GM18498 (cell line): ENCODE data around the gene ATCAY.
"Not testable (repeated sequence)": the region's sequence is repeated elsewhere in the genome, so short reads cannot be mapped to it uniquely, and the experiment has no call there.

Experiments
- ATAC-seq: cut with Tn5 transposase; IDR thresholded peaks from one replicate; pipeline ENCODE4 v1.9.1; 2021; ENCODE audit warnings: mild to moderate bottlenecking, moderate library complexity; ENCODE audit not compliant: unreplicated experiment

Gene ATCAY

GRCh38 chr19:3945838-3946237, 65.4 kb downstream of the ATCAY start:
- ATAC-seq: no peak

GRCh38 chr19:3947316-3947933, 66.9 kb downstream of the ATCAY start:
- not testable (repeated sequence) for ATAC-seq

GRCh38 chr19:3949294-3949693, 68.8 kb downstream of the ATCAY start:
- ATAC-seq: no peak

- no peak for ATAC-seq
Observed at GRCh38 chr19:3949997-3950859, 69.7 kb downstream of the ATCAY start.

- ATAC-seq: no peak
Observed at GRCh38 chr19:3950871-3951861, 70.7 kb downstream of the ATCAY start.

GRCh38 chr19:3952755-3953276, 72.3 kb downstream of the ATCAY start:
- not testable (repeated sequence) for ATAC-seq

GRCh38 chr19:3954107-3954506, 73.6 kb downstream of the ATCAY start:
- ATAC-seq: no peak

GRCh38 chr19:3955276-3955675, 74.8 kb downstream of the ATCAY start:
- not testable (repeated sequence) for ATAC-seq

- ATAC-seq: no peak
Observed at GRCh38 chr19:3955688-3956087, 75.2 kb downstream of the ATCAY start.

- no peak for ATAC-seq
Observed at GRCh38 chr19:3958836-3959765, 78.6 kb downstream of the ATCAY start.

- no peak for ATAC-seq
Observed at GRCh38 chr19:3959766-3960131, 79.3 kb downstream of the ATCAY start.

GRCh38 chr19:3961007-3961406, 80.5 kb downstream of the ATCAY start:
- ATAC-seq: no peak

GRCh38 chr19:3963458-3964255, 83.2 kb downstream of the ATCAY start:
- ATAC-seq: no peak

GRCh38 chr19:3964256-3965194, 84.0 kb downstream of the ATCAY start:
- no peak for ATAC-seq

GRCh38 chr19:3966051-3967017, 85.8 kb downstream of the ATCAY start:
- ATAC-seq: no peak

- ATAC-seq: not testable (repeated sequence)
Observed at GRCh38 chr19:3967983-3968382, 87.5 kb downstream of the ATCAY start.
